ENCODE data around the gene LRBA.

Gene LRBA

GRCh38 chr4:150348079-150348478 is 667.0 kb downstream of the LRBA start:
- DNase-seq: no peak

DNA sequence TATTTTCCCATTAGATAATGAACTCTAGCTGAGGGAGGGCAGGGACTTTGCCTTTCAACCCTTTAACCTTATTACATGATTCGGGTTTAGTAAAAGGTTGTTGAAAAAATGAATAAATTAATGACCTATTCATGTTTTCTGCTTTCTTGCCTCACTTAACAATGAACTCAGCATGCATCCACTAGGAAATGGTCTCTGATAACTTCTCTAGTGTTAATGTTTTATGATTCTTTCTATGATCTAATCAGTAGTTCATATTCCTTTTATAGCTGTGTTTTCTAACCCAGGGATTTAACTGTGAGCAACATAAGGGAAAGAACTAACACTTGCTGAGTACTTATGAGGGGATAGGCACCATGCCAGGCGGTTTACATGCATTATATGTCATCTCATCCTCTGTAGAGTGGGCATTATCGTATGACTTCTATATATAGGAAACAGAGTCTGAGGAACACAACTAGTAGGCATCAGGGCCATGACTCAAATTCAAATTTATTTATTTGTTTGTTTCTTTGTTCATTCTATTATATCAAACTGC is 669.8 kb downstream of the LRBA start:
- no peak for DNase-seq

- no peak for DNase-seq
These were observed 671.3 kb downstream of the LRBA start for GRCh38 chr4:150343796-150344195.

GRCh38 chr4:150342945-150343344 is 672.1 kb downstream of the LRBA start:
- DNase-seq: no peak

DNA sequence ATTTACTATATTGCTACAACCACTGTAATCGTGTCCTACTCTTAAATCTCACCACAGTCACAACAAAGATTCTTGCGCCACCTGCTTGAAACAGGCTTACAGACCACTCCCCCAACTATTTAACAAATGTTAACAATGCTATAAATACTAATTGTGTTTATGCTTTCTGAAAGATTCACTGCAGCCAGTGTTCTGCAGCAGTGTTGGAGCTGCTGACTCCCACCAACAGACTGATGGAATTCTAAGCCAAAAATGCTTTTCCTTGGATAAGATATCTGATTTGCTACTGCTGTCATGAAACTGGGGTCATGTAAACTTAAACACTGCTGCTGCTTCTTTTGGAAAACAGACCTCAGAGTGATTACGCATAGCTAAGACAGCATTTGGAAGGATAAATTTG is 677.4 kb downstream of the LRBA start:
- no peak for DNase-seq

GRCh38 chr4:150336676-150337412 is 678.2 kb downstream of the LRBA start:
- no peak for DNase-seq

DNA sequence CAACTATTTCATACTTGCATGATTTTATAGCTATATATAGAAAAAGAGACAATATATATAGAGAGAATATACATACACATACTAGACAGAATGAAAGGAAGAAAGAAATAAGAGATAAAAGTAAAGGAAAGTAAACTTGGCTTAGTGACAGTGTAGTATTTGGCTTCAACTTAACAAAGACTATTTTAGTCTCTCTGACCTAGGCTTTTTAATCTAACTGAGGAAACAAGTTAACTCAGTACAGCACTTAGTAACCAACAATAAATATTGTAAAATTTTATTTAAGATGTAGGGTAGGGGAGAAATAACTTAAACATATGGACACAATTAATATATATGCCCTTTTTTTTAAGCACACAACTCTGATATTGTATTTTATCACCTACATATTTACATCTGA is 682.1 kb downstream of the LRBA start:
- DNase-seq: no peak

- no peak for DNase-seq
These were observed 683.0 kb downstream of the LRBA start for GRCh38 chr4:150332086-150332485.

DNA sequence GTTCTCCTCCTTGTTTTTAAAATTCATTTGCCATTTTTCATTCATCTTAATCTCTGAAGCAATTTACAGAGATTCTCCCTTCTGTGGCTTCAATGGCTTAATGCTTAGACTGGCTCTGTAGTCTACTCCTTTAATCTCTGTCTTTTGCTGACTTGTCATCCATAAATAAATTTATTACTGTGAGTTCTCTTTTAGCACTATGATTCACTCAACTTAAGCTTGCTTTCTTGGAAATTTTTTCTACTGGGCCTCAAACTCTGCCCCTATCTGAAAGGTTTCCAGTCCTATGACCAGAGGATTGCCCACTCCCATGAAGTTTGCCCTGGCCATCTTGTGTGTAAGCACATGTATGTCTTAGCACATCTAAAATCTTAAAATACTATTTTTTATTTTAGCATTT is 685.7 kb downstream of the LRBA start:
- DNase-seq: no peak

GRCh38 chr4:150328496-150328895 is 686.6 kb downstream of the LRBA start:
- DNase-seq: no peak

- DNase-seq: no peak
These were observed 687.8 kb downstream of the LRBA start for GRCh38 chr4:150327262-150327780.

DNA sequence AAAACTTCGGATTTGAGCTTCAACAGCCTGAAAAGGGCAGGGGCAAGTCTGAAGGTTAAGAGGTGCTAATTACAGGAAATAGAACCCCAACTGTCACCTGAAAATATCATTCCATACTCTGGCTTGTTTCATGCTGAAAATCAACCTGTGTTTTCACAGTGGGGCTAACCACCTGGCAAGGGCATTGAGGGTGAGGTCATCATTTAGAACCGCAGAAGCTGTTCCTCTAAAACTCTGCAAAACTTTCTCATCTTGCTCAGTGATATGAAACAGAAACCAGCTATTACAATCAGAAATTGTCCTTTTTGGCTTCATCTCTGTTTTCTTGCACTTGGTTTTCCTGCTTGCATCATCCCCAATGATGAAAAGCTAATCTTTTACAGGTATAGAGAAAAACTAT is 689.2 kb downstream of the LRBA start:
- no peak for DNase-seq

DNA sequence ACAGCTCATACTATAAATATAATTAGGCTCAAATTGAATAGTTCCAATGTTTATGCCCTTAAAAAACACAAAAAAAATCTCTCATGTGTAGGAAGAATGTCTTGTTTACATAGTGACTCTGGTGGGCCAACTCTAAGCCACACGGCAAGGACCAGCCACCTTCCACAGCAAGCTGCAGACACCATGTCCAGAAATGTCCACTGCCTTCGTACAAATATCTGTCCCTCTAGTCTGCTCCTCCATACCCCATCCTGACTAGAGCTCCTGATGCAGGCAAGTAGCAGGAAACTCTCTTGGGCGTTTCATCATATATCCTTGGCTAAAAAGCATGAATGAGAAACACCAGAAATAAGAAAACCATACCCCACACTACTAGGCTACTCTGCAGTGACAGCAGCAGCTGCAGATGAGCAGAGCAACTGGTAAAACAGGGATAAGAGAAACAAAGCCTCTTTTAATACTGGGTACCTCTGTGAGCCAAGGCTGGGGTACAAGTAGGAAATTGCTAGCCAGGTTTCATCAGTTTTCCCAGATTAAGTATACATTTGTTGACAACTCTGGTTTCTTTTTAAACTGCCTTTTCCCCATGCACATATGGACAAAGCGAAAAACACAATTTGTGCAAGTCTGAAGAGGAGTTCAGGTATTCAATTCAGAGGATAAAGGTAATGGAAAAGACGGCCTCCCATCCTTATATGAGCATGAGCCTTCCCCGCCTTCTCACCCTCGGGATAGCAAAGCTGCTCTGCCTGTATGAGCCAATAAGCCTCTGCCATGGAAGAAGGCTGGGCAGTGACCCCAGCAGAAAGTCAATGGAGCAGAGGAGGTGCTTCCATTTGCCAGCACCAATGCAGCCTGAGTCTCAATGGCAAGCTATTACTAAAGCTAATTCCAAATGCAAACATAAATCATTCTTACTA is 691.4 kb downstream of the LRBA start:
- DNase-seq: no peak

DNA sequence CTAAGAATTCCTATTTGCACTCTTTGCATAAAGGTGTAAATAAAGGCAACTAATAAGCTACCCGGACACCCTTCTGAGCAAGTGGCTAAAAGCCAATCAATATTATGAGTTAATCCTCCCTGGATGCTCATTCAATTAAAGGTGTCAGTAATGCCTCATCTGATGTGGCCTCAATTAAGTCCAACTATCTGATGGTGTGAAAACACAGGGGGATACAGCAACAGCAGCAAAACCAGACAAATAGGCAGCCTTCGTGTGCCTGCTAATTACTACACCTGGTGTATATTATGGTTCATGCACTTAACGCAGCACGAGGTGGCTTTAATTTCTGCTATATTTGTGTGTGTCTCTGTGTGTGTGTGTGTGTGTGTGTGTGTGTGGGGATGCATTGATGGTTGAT is 692.4 kb downstream of the LRBA start:
- no peak for DNase-seq

- DNase-seq: no peak
These were observed 694.0 kb downstream of the LRBA start for GRCh38 chr4:150321113-150321512.

- DNase-seq: no peak
These were observed 696.1 kb downstream of the LRBA start for GRCh38 chr4:150318971-150319370.

DNA sequence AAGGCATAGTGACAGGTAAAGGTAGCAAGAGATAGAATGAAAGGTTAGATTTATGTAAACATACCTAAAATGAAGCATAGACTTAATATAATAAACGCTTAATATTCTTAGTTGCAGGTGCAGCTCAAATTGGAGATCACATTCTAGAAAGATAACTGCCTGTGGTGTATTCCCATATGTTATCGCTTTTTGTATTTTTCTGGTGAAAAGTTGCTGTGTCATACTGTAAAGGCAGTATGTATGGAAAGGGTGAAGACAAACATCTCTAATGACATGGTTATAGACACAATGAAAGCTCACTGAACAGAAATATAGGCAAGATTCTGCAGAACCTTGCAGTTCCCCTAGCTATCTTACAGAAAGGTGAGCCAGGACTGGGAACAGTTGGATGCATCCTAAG is 696.6 kb downstream of the LRBA start:
- DNase-seq: no peak

- DNase-seq: no peak
These were observed 698.5 kb downstream of the LRBA start for GRCh38 chr4:150316332-150317205.

GRCh38 chr4:150315691-150316090 is 699.4 kb downstream of the LRBA start:
- no peak for DNase-seq

- DNase-seq: no peak
These were observed 699.9 kb downstream of the LRBA start for GRCh38 chr4:150315175-150315574.

DNA sequence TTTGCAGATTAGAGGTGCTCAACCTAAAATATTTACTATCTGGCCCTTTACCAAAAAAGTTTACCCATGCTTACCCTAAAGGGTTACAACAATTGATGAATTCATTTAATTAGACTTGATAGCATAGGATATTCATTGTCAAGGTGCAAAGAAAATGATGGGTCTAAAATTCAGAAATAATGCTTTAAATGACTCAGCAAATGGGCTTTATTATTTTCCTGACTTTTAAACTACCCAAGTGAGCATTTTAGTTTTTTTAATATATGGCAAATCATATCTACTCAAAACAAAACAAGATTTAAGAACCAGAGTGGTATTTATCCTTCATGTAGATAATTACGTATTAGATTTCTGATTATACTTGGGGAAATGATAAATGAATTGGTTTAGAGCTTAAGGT is 701.1 kb downstream of the LRBA start:
- DNase-seq: no peak

GRCh38 chr4:150310159-150310895 is 704.8 kb downstream of the LRBA start:
- DNase-seq: no peak
